GM21390 (cell line): ENCODE results near the gene VSIG10L2.

Experiments used
- ATAC-seq: cut with Tn5 transposase; IDR thresholded peaks from one replicate; pipeline ENCODE4 v1.9.1; 2021; ENCODE audit not compliant: unreplicated experiment

VSIG10L2 gene

GRCh38 chr11:125999234-125999880 lies 53.5 kb downstream of the VSIG10L2 start:
- no peak for ATAC-seq

DNA sequence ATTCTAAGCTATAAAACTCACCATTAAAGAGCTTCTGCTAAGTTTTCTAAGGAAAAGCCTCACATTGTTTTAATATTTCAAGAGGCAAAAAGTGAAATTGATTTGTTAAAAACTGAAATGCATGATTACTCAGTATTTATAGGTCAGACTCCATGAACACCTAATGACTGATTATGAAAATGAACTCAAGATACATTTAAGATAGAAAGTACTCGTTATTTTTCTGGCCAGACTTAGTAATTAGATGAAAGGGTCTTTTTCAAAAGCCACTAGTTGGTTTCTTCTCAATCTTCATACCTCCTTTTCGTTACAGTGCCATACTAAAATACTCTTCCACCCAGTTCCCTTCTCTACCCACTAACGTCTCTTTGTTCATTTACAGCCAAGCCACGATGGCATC lies 56.3 kb downstream of the VSIG10L2 start:
- no peak for ATAC-seq
